Amygdala (tissue), 56 donors: ENCODE data around the gene XXYLT1.
"Not testable (repeated sequence)": the region's sequence is repeated elsewhere in the genome, so short reads cannot be mapped to it uniquely, and the experiment has no call there.

ENCODE experiments used
- DNase-seq, 56 donors: peaks; one replicate each; lab custom pipeline; 2025; lab: John Stamatoyannopoulos, UW

XXYLT1 gene

DNA sequence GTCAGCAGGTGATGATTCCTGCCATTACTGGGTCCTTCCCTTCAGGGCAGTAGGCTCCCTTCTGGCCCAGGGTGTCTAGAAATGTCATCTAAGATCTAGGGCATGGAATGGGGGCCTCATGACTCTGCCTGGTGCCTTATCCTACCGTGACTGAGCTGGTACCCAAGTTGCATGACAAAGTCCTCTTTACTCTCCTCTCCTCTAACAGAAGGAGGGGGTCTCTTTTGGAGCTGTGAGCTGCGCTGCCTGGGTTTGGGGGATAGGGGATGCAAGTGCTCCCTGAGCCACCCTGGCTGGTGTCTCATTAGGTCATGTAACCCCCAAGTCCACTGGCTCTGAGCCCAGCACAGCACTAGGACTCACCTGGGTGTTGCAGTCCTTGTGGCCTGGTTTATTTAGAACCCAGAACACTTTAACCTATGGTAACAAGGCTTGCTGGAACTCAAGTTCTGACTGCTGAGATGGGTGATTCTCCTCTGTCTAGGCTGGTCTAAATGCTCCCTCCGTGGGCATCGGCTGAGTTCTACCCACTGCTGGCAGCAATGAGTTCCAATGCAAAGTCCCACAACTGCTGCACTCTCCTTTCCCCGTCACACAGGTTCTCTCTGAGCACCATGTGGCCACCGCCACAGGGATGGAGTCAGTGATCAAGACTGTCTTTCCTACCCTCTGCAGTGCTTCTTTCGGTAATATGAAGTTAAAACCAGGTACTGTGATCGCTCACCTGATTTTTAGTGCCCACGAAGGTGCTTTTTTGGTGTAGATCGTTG, 34.0 kb downstream of the XXYLT1 start:
- DNase-seq, result no peak

DNA sequence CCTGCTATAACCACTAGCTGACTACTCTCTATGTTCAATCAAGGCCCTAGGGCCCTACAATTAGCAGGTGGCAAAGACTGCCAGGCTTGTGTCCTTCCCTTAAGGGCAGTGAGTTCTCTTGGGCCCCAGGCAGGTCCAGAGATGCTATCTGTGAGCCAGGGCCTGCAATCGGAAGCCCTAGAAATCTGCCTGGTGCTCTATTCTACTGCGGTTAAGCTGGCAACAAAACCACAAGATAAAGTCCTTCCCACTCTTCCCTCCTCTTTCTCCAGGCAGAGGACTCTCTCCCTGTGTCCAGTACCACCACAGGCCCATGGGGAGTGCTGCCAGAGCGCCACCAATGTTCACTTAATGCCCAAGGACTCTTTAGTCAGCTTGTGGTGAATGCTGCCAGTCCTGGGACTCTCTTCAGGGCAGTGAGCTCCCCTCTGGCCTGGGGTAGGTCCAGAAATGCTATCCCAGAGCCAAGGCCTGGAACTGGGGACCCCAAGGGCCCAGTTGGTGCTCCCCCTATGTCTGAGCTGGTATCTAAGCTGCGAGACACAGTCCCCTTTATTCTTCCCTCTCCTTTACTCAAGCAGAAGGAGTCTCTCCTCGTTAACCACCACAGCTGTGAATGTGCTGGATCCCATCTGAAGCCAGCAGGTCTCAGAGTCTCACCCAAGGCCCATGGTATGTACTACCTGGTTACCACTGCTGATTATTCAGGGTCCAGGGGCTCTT, 34.7 kb downstream of the XXYLT1 start:
- DNase-seq, result no peak

DNA sequence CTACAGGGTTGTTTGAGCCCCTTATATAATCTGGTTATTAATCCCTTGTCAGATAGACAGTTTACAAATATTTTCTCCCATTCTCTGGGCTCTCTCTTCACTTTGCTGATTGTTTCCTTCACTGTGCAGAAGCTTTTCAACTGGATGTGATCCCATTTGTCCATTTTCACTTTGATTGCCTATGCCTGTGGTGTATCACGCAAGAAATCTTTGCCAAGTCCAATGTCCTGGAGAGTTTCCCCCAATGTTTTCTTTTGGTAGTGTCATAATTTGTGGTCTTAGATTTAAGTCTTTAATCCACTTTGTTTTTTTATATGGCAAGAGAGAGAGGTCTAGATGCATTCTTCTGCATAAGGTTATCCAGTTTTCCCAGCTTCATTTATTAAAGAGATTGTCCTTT, 40.7 kb downstream of the XXYLT1 start:
- no peak for DNase-seq

DNA sequence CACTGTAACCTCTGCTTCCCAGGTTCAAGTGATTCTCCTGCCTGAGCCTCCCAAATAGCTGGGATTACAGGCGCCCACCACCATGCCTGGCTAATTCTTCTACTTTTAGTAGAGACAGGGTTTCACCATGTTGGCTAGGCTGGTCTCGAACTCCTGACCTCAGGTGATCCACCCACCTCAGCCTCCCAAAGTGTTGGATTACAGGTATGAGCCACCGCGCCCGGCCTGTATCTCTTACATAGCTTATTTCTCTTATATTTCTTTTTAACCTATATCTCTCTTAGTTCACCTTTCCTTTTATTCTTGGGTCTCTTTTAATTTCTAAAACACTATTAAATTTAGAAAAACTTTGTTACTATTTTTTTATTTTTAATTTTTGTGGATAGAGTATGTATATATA, 42.1 kb downstream of the XXYLT1 start:
- not testable (repeated sequence) for DNase-seq

DNA sequence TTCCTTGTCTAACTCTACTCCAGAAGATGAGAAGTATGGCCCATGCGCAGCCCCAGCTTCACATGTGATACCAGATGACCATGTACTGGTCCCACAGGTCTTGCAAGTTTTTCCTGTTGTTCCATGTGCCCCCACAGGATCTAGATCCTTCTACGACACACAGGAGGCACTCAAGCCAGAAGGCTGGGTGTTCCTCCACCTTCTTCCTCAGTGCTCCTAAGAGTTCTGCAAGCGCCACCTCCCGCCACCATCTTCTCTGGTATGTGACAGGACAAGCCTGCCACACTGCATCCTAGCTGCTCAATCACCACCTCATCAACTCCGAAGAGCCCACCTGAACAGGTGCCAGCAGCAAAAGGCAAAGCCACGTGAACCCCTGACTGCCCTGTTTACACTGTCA, 43.1 kb downstream of the XXYLT1 start:
- no peak for DNase-seq

DNA sequence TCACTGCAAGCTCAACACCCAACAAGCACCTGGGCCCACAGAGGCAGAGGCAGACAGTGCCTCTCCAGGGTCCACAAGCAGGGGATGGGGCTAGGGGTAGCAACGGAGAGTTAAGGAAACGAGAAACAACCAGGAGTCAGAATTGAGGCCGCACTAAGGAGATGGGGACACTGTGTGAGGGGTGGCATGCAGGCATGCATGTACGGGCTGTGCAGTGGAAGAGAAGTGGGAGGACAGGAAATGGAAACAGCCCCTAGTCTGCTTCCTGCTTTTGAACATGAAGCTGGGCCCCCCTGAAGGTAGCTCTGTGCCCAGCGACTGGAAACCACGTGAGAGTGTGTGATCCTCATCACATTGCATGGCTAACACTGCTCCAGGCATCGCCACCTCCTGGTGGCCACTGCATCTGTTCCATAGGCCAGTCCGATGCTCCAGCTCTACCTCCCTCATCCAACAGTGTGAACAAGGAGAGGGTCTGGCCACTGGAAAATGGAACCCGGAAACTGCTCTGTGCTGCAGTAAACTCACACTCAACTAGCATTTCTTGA, 44.0 kb downstream of the XXYLT1 start:
- DNase-seq, result no peak

DNA sequence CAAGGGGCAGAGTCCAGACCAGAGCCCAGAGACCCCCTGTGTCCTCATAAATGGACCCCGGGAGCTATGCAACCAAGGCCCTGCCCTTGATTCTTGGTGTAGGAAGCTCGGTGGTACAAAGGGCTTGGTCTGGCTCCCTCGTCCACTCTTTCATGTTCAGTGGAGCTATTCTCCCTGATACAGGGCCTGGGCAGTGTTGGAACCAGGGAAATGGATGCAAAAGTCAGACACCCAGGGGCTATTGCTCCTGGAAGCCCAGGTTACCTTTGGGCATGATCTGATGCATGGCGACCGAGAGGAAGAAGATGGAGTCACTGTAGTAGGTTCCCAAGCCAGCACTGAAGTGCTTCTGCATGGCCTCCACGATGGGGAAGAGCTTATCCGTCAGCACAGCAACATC, 44.5 kb downstream of the XXYLT1 start:
- no peak for DNase-seq

DNA sequence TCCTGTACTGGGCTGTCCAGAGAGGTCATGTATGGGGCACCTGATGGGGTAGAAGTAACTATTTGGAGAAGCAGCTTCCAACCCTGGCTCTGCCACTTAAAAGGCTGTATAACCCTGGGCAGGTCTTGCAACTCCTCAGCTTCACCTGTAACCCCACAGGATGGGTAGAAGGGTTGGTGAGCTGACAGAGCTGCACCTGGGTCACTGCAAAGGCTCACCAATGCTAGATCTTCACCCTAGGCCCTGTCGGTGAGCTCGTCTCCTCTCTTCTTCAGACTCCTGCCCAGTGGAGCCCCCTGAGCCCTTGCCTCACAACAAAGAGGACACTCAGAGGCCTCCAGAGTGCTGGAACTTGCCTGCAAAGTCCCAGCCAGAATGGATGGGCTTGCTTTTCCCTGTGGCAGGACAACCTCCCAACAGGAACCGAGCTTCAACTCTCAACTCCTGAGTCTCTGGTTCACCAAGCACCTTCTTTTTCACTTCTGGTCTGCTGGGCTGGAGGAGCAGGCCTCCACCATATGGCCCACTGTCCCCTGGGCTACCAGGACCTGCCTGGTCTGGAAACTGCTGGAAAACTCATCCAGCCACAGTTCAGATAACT, 45.9 kb downstream of the XXYLT1 start:
- no peak for DNase-seq

DNA sequence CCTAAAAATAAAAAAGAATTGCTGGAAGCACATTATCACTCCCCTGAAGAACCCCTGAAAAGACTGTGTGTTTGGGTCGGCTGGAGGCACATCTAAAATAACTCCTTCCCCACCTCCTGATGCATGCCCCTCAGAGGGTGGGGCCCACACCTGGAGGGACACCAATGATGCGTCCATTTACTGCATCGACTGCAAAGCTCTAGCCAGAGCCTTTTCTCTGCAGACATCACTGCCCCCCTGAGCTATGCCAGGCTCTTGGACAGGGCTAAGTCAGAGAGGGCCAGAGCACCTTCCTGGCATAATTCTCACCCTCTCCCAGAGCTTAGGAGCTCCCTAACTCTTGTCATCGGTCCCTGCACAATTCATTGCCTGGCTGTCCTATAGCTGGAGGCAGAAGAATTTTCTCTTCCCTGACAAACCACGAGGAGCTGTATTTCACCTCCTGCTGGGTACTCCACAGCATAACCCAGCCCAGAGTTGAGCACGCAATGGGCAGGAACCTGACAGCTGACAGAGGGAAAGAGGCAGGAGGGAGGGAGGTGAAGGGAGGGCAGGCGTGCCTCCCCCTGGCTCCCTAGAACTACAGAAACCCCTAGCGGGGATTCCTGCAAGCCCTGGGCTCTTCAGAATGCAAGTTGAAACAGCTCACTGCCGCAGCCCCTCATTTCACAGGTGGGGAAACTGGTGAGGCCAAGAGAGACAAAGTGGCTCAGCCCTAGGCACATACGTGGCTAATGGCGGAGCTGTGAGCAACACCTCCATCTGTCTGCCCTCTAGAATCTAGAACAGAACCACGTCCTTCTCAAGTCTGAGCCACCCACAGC, 46.6 kb downstream of the XXYLT1 start:
- no peak for DNase-seq

DNA sequence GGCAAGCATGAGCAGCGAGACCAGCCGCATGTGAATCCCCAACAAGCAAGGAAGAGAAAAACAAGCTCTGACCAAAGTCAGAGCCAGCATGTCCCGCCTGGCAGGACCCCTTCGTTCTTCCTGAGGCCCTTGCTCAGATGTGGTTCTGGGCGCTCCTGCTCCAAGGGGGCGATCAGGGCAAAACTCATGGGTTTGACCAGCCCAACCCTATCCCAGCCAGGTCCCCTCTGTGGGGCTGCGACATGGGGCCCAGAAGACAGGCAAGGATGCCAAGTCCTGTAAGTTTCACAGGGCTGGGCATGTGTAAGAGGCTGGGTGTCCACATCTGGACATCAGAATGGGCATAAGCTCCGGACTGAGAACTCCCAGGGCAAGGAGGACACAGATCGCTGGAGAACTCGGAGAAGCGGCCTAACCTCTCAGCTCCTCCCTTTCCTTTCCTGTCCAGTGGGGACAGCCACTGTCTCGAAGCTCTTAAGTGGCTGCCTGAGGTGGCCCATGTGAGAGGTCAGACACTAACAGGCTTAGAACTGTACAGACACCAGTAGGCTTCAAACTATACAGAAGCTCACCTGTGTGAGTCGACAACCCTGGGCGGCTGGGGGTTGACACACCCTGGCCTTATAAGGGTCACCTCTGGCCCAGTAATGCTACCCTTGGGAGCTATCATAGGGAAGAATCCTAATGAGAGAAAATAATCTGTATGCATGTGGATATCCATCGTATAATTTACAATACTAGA, 48.9 kb downstream of the XXYLT1 start:
- DNase-seq, result no peak

DNA sequence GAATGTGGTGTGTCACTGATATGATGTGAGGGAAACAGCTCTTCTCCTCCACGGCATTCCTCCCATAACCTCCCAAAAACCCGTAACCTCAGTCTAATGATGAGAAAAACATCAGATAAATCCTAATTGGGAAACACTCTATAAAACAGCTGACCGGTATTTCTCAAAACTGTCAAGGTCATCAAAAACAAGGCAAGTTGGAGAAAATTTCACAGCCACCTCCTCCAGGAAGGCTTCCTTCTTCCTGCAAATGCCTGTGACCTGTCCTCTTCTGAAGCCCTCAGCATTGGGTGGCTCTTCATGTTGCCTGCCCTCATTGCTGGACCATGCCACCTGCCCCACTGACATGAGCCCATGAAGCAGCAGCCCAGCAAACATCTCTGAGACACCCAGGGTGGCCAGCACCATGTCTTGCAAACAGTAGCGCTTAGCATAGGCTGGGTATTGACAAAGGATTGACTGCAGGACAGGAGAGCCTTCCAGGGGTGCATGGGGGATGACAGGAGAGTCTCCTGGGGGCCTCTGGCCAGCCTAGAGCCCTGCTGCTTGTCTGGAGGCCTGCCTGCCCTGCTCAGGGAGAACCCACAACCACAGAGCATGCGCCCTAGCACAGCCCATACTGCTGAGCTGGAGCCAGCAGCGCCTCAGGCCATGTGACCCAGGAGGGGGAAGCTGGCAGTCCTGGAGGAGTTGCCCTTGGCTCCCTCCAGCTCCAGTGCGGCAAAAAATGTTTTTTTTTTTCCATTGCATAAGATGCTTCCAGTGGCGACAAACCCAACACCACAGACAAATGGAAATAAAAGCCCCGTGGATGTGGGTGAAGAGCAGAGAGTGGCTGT, 49.7 kb downstream of the XXYLT1 start:
- peak in 10 of 56 donors; percentile 11 to 40 (median 22) for DNase-seq

DNA sequence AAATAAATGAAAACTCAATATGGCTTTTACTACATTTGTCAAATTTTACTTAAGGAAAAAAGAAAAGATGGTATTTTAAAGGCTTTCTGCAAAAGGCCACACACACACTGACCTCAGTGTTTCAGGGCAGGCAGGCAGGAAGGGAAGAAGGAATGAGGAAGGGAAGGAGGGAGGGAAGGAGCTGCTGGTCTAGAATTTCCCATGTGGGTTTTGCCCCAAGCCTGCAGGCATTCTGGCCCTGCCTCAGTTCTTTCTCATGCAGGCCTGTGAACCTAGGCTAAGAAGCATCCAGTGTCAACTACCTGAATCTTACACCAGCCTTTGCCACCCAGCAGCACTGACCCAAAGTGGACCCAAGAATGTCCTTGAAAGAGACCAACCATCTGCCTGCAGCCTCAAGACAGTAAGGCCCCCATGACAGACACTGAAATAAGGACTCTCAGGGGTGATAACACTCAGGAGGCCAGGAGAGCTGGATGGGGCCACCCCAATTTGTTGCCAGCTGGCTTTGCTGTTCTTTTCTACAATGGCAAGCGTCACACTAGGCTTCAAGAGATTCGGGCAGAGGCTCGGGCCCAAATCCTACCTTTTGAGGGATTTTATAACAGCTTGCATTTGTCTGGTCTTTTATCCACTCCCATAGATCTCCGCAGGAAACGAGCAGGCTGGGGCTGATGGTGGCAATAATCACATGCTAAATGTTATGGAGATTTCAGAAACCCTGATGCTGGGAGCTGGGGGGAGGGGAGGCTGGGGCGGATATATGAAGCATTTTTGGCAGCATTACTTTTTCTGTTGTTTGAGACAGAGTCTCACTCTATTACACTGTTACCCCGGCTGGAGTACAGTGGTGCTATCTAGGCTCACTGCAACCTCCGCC, 51.4 kb downstream of the XXYLT1 start:
- no peak for DNase-seq

DNA sequence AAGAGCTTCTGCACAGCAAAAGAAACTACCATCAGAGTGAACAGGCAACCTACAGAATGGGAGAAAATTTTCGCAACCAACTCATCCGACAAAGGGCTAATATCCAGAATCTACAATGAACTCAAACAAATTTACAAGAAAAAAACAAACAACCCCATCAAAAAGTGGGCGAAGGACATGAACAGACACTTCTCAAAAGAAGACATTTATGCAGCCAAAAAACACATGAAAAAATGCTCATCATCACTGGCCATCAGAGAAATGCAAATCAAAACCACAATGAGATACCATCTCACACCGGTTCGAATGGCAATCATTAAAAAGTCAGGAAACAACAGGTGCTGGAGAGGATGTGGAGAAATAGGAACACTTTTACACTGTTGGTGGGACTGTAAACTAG, 52.6 kb downstream of the XXYLT1 start:
- DNase-seq, result not testable (repeated sequence)

DNA sequence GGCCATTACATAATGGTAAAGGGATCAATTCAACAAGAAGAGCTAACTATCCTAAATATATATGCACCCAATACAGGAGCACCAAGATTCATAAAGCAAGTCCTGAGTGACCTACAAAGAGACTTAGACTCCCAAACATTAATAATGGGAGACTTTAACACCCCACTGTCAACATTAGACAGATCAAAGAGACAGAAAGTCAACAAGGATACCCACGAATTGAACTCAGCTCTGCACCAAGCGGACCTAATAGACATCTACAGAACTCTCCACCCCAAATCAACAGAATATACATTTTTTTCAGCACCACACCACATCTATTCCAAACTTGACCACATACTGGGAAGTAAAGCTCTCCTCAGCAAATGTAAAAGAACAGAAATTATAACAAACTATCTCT, 55.4 kb downstream of the XXYLT1 start:
- DNase-seq, result not testable (repeated sequence)

DNA sequence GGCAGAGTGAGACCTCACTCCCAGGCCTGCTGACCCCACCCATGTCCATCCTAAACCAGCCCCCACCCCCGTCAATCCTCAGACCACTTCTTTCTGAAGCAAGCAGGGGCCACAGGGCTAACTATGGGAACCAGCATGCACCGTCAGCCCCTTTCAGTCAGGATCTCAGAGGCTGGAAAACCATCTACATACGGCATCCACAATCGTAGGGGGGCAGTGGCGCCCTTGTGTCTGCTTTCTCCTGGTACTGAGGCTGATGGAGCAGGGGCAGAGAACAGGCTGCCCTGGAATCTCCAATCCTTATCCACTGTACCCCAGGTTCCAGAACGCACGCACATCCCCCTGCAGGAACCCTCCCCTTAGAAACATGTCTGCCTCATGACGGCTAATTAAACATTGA, 56.6 kb downstream of the XXYLT1 start:
- DNase-seq, result no peak

DNA sequence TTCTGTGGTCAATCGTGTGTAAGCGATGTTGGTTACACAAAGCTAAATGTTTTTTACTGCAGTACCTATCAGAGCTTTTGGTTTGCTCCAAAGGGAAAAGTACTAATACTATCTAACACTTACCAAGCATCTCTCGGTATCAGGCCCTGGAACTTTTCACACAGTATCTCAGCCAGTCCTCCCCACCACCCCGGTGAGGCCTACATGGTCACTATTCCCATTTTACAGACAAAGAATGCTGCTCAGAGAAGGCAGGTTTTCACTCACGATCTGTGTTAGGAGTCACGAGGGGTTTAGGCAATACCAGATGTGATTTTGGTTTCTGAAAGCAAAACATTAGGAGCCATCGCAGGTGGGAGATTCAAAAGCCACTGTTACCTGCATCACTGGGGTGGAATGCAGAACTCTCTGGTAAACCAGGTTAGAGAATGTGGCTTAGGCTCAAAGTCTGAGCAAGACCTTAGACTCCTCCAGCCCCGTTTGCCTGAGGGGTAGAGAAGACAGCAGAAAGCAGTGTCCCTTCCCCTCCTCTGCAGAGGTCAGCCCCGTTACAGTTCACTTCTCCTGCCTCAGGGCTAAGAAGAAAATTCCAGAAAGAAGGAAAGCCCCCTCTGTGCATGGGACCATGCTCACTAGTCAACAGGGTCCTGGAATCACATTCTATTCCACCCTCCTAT, 57.2 kb downstream of the XXYLT1 start:
- no peak for DNase-seq

DNA sequence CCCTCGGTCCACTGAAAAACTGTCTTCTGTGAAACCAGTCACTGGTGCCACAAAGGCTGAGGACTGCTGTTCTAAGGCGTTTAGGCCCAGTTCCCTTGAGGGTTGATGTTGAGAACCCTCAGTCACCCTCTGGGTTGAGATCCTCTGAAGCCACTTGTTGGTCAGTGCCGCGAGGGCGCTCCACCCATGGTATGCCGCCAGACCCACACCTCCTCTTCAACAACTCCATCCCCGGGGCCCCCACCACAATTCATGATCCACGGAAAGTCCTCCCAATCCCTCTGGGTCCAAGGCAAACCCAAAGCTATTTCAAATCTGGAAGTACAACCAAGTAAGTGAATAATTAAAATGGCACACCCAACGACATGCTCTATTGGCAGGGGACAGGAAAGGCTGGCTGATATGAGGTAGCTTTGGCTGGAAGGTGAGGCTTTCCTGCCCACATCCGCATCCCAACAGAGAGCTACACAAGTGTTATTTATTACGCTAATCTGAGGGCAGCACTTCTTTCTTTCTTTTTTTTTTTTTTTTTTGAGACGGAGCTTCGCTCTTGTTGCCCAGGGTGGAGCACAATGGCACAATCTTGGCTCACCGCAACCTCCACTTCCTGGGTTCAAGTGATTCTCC, 58.1 kb downstream of the XXYLT1 start:
- no peak for DNase-seq
